ENCODE measurements around the gene ZBTB1. TPM values are rescaled to one million over a fixed set of nuclear protein-coding genes. Genes with fewer than 3 reads are reported as not detected.
"Not testable (repeated sequence)": the region's sequence is repeated elsewhere in the genome, so short reads cannot be mapped to it uniquely, and the experiment has no call there.

Gene ZBTB1
- polyA plus RNA-seq, 1 donor from 2014 or later = 24.8 TPM

GRCh38 chr14:64566651-64567122 lies 62.1 kb downstream of the ZBTB1 start:
- no peaks in the 10 kb centered on the region for H3F3A ChIP-seq (ENCODE audit: insufficient read depth, low read length, poor library complexity, severe bottlenecking)
- no peaks in the 10 kb centered on the region for H3K9me3 ChIP-seq (ENCODE audit: low read length)
- H3K27me3 ChIP-seq (ENCODE audit: insufficient read depth, low read depth, low read length) = no peaks in the 10 kb centered on the region
- H3K79me2 ChIP-seq (replicated peaks; ENCODE audit: insufficient read depth, low read length) = no peaks in the 10 kb centered on the region
- no peaks in the 10 kb centered on the region for H3K9me2 ChIP-seq (ENCODE audit: insufficient read depth, low read length)
- no peak overlapping the region for H2AFZ ChIP-seq (ENCODE audit: low read depth, low read length)
- TF ChIP-seq CTCF (IDR thresholded peaks at IDR 0.05; ENCODE audit: poor library complexity, severe bottlenecking) = no peak
- no peak for TF ChIP-seq EZH2 (IDR thresholded peaks at IDR 0.05; ENCODE audit: borderline replicate concordance, insufficient read depth, low read length, poor library complexity, severe bottlenecking)
- no peak for TF ChIP-seq MXI1 (conservative IDR thresholded peaks at IDR 0.05; ENCODE audit: poor library complexity, severe bottlenecking)
- TF ChIP-seq, protein P1, sequence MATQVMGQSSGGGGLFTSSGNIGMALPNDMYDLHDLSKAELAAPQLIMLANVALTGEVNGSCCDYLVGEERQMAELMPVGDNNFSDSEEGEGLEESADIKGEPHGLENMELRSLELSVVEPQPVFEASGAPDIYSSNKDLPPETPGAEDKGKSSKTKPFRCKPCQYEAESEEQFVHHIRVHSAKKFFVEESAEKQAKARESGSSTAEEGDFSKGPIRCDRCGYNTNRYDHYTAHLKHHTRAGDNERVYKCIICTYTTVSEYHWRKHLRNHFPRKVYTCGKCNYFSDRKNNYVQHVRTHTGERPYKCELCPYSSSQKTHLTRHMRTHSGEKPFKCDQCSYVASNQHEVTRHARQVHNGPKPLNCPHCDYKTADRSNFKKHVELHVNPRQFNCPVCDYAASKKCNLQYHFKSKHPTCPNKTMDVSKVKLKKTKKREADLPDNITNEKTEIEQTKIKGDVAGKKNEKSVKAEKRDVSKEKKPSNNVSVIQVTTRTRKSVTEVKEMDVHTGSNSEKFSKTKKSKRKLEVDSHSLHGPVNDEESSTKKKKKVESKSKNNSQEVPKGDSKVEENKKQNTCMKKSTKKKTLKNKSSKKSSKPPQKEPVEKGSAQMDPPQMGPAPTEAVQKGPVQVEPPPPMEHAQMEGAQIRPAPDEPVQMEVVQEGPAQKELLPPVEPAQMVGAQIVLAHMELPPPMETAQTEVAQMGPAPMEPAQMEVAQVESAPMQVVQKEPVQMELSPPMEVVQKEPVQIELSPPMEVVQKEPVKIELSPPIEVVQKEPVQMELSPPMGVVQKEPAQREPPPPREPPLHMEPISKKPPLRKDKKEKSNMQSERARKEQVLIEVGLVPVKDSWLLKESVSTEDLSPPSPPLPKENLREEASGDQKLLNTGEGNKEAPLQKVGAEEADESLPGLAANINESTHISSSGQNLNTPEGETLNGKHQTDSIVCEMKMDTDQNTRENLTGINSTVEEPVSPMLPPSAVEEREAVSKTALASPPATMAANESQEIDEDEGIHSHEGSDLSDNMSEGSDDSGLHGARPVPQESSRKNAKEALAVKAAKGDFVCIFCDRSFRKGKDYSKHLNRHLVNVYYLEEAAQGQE (IDR thresholded peaks at IDR 0.05; ENCODE audit: borderline replicate concordance) = no peak
- no peak for TF ChIP-seq SMC3 (conservative IDR thresholded peaks at IDR 0.05; ENCODE audit: poor library complexity)
- TF ChIP-seq TAF1 (IDR thresholded peaks at IDR 0.05; ENCODE audit: low read depth) = no peak
- TF ChIP-seq RAD21 (conservative IDR thresholded peaks at IDR 0.05) = no peak
- TF ChIP-seq POLR2AphosphoS5 (IDR thresholded peaks at IDR 0.05) = no peak
- TF ChIP-seq EP300 (conservative IDR thresholded peaks at IDR 0.05; ENCODE audit: poor library complexity, severe bottlenecking) = no peak
- no peak overlapping the region for H3K4me3 ChIP-seq (ENCODE audit: low read length)
- H3K36me3 ChIP-seq (ENCODE audit: insufficient read depth, low read length) = no peaks in the 10 kb centered on the region
- no peak overlapping the region for H3K27ac ChIP-seq (ENCODE audit: low read length)
- no peaks in the 10 kb centered on the region for H4K20me1 ChIP-seq (ENCODE audit: insufficient read depth)
- H3K4me2 ChIP-seq (ENCODE audit: low read length) = no peak overlapping the region
- no peak overlapping the region for H3K9ac ChIP-seq (ENCODE audit: low read length)

DNA sequence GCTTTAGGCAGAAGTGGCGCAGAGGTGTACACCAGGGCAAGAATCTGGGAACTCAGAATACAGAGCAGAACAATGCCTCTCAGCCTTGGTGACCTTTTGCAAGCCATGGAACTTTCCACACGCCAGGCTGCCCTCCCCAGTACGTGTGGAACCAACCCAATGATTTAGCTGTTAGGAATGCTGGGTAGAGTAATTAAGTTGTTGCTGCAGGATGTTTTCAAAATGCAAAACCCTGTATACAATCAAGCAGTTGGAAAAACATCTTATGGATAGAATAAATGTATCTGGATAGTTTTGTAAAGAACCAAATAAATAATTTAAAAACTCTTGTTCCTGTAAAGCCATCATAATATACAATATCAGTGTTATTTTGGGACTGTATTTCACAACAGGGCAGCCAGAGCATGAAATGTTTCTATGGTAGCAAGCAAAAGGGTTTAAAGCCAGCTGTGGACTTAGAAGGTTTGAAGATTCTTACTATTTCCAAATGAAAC lies 64.6 kb downstream of the ZBTB1 start:
- no peak overlapping the region for H3K27ac ChIP-seq (ENCODE audit: low read length)
- H4K20me1 ChIP-seq (ENCODE audit: insufficient read depth) = no peaks in the 10 kb centered on the region
- TF ChIP-seq MXI1 (conservative IDR thresholded peaks at IDR 0.05; ENCODE audit: poor library complexity, severe bottlenecking) (no peak), TAF1 (IDR thresholded peaks at IDR 0.05; ENCODE audit: low read depth) (no peak), EZH2 (IDR thresholded peaks at IDR 0.05; ENCODE audit: borderline replicate concordance, insufficient read depth, low read length, poor library complexity, severe bottlenecking) (no peak), POLR2AphosphoS5 (IDR thresholded peaks at IDR 0.05) (no peak), CTCF (IDR thresholded peaks at IDR 0.05; ENCODE audit: poor library complexity, severe bottlenecking) (no peak), EP300 (conservative IDR thresholded peaks at IDR 0.05; ENCODE audit: poor library complexity, severe bottlenecking) (no peak), RAD21 (conservative IDR thresholded peaks at IDR 0.05) (no peak), SMC3 (conservative IDR thresholded peaks at IDR 0.05; ENCODE audit: poor library complexity) (no peak)
- TF ChIP-seq, protein P1 (IDR thresholded peaks at IDR 0.05; ENCODE audit: borderline replicate concordance) = no peak
- no peaks in the 10 kb centered on the region for H3F3A ChIP-seq (ENCODE audit: insufficient read depth, low read length, poor library complexity, severe bottlenecking)
- no peaks in the 10 kb centered on the region for H3K27me3 ChIP-seq (ENCODE audit: insufficient read depth, low read depth, low read length)
- no peaks in the 10 kb centered on the region for H3K9me2 ChIP-seq (ENCODE audit: insufficient read depth, low read length)
- no peaks in the 10 kb centered on the region for H3K9me3 ChIP-seq (ENCODE audit: low read length)
- no peaks in the 10 kb centered on the region for H3K36me3 ChIP-seq (ENCODE audit: insufficient read depth, low read length)
- H3K4me3 ChIP-seq (ENCODE audit: low read length) = no peak overlapping the region
- no peak overlapping the region for H3K4me2 ChIP-seq (ENCODE audit: low read length)
- no peaks in the 10 kb centered on the region for H3K79me2 ChIP-seq (replicated peaks; ENCODE audit: insufficient read depth, low read length)
- no peak overlapping the region for H2AFZ ChIP-seq (ENCODE audit: low read depth, low read length)
- H3K9ac ChIP-seq (ENCODE audit: low read length) = no peak overlapping the region

GRCh38 chr14:64569646-64570045 lies 65.1 kb downstream of the ZBTB1 start:
- H3K4me3 ChIP-seq (ENCODE audit: low read length); H2AFZ ChIP-seq (ENCODE audit: low read depth, low read length); H3K27ac ChIP-seq (ENCODE audit: low read length); H3K9ac ChIP-seq (ENCODE audit: low read length); H3K4me2 ChIP-seq (ENCODE audit: low read length); H3K36me3 ChIP-seq (ENCODE audit: insufficient read depth, low read length); H3K9me2 ChIP-seq (ENCODE audit: insufficient read depth, low read length); H3K79me2 ChIP-seq (replicated peaks; ENCODE audit: insufficient read depth, low read length); H4K20me1 ChIP-seq (ENCODE audit: insufficient read depth); H3K9me3 ChIP-seq (ENCODE audit: low read length); H3K27me3 ChIP-seq (ENCODE audit: insufficient read depth, low read depth, low read length); H3F3A ChIP-seq (ENCODE audit: insufficient read depth, low read length, poor library complexity, severe bottlenecking): not testable (repeated sequence)
